Adrenal gland (tissue), 5 donors: ENCODE results near the gene TRIM8.

Experiments used
- POLR2A ChIP-seq, 2 donors: fragments of 450-650 bp; IDR thresholded peaks; one replicate each; pipeline ENCODE4 v1.6.1; 2017; ENCODE audit warnings: antibody characterized with exemption in 2 of 2, mild to moderate bottlenecking in 2 of 2, moderate library complexity in 1 of 2
- TF ChIP-seq, protein P1 (sequence below), 6 experiments: fragments of 450-650 bp in 4 of 6; fragments of 200-600 bp in 2 of 6; sonication (generic) in 1 of 6; IDR thresholded peaks; 1 replicate in 5 of 6; 2 replicates in 1 of 6; pipeline versions ENCODE4 v1.5.1 to v1.8.0; 2016 to 2021; ENCODE audit warnings: antibody characterized with exemption in 6 of 6, mild to moderate bottlenecking in 2 of 6, moderate library complexity in 1 of 6
- donor health status: DM: no; HTN: no; CAD: no.

GRCh38 chr10:102624094-102624493 is 20.2 kb upstream of the TRIM8 start:
- TF ChIP-seq, protein P1, sequence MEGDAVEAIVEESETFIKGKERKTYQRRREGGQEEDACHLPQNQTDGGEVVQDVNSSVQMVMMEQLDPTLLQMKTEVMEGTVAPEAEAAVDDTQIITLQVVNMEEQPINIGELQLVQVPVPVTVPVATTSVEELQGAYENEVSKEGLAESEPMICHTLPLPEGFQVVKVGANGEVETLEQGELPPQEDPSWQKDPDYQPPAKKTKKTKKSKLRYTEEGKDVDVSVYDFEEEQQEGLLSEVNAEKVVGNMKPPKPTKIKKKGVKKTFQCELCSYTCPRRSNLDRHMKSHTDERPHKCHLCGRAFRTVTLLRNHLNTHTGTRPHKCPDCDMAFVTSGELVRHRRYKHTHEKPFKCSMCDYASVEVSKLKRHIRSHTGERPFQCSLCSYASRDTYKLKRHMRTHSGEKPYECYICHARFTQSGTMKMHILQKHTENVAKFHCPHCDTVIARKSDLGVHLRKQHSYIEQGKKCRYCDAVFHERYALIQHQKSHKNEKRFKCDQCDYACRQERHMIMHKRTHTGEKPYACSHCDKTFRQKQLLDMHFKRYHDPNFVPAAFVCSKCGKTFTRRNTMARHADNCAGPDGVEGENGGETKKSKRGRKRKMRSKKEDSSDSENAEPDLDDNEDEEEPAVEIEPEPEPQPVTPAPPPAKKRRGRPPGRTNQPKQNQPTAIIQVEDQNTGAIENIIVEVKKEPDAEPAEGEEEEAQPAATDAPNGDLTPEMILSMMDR (IDR thresholded peaks at IDR 0.05): no peak
- TF ChIP-seq POLR2A (IDR thresholded peaks at IDR 0.05): no peak
